HL-60 (cell line): ENCODE results near the gene C14orf180.

Experiments used
- DNase-seq, 2 experiments: peaks; one replicate each; pipeline ENCODE4 v3.0.0-alpha.2; 2010 to 2020; ENCODE audit warnings: low read depth in 1 of 2, low spot score in 1 of 2
- H3K27ac ChIP-seq: fragments of 250-450 bp; sonication (Bioruptor Pico); replicated peaks from 2 replicates; pipeline ENCODE4 v1.5.1; 2020; ENCODE audit warnings: mild to moderate bottlenecking, moderate library complexity
- H3K27me3 ChIP-seq: fragments of 250-450 bp; sonication (Bioruptor Pico); 2 replicates; pipeline ENCODE4 v1.5.1; 2021; ENCODE audit warnings: mild to moderate bottlenecking, moderate library complexity; ENCODE audit not compliant: insufficient read depth, poor library complexity, severe bottlenecking
- H3K4me3 ChIP-seq: replicated peaks from 2 replicates; pipeline ENCODE4 v1.5.1; 2011; ENCODE audit warnings: mild to moderate bottlenecking, control low read depth, low read length; ENCODE audit not compliant: insufficient read depth
- GABPA ChIP-seq: IDR thresholded peaks from 2 replicates; pipeline ENCODE4 v1.6.1; 2012; ENCODE audit warnings: low read depth
- POLR2AphosphoS5 ChIP-seq: IDR thresholded peaks from 2 replicates; pipeline ENCODE4 v1.6.1; 2012; ENCODE audit warnings: low read depth
- SPI1 ChIP-seq: IDR thresholded peaks from 2 replicates; pipeline ENCODE4 v1.6.1; 2012; ENCODE audit warnings: low read depth, mild to moderate bottlenecking, borderline replicate concordance
- TF ChIP-seq, protein P1 (sequence below): IDR thresholded peaks from one replicate; pipeline ENCODE4 v1.5.1; 2011; ENCODE audit warnings: low read length, control low read depth, inconsistent platforms; ENCODE audit not compliant: insufficient read depth
- TF ChIP-seq, protein P2 (sequence below): IDR thresholded peaks from 2 replicates; pipeline ENCODE4 v1.6.1; 2012; ENCODE audit warnings: low read depth; ENCODE audit not compliant: insufficient replicate concordance

Gene C14orf180

DNA sequence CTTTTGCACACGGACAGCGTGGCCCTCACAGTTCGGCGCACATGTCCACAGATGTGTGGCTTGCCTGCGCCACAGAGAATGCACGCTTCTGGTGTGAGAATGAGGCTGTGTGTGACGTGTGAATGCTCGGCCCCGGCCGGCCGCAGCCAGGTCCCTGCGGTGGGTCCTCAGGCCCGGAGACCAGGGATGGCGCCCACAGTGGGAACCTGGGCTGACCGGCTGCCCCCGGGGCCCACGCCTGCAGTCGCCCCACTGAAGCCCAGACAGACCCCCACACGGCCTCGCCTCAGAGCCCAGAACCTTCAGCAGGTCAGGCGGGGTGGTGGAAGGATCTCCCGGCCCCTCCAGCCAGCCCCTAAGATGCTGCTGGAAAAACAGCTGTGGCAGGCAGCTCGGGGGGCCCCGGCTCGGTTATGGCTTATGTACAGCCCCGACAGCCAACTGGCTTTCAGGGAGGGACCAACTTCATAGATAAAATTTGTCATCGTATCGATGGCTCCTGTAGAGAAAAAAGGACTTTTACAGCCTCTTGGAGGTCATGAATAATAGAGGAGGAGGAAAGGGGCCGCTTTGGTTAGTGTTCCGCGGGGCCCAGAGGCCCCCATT is 4.5 kb upstream of the C14orf180 start:
- TF ChIP-seq, protein P1, sequence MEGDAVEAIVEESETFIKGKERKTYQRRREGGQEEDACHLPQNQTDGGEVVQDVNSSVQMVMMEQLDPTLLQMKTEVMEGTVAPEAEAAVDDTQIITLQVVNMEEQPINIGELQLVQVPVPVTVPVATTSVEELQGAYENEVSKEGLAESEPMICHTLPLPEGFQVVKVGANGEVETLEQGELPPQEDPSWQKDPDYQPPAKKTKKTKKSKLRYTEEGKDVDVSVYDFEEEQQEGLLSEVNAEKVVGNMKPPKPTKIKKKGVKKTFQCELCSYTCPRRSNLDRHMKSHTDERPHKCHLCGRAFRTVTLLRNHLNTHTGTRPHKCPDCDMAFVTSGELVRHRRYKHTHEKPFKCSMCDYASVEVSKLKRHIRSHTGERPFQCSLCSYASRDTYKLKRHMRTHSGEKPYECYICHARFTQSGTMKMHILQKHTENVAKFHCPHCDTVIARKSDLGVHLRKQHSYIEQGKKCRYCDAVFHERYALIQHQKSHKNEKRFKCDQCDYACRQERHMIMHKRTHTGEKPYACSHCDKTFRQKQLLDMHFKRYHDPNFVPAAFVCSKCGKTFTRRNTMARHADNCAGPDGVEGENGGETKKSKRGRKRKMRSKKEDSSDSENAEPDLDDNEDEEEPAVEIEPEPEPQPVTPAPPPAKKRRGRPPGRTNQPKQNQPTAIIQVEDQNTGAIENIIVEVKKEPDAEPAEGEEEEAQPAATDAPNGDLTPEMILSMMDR = no peak
- no peak for TF ChIP-seq GABPA
- TF ChIP-seq SPI1 = no peak
- TF ChIP-seq POLR2AphosphoS5 = no peak
- TF ChIP-seq, protein P2, sequence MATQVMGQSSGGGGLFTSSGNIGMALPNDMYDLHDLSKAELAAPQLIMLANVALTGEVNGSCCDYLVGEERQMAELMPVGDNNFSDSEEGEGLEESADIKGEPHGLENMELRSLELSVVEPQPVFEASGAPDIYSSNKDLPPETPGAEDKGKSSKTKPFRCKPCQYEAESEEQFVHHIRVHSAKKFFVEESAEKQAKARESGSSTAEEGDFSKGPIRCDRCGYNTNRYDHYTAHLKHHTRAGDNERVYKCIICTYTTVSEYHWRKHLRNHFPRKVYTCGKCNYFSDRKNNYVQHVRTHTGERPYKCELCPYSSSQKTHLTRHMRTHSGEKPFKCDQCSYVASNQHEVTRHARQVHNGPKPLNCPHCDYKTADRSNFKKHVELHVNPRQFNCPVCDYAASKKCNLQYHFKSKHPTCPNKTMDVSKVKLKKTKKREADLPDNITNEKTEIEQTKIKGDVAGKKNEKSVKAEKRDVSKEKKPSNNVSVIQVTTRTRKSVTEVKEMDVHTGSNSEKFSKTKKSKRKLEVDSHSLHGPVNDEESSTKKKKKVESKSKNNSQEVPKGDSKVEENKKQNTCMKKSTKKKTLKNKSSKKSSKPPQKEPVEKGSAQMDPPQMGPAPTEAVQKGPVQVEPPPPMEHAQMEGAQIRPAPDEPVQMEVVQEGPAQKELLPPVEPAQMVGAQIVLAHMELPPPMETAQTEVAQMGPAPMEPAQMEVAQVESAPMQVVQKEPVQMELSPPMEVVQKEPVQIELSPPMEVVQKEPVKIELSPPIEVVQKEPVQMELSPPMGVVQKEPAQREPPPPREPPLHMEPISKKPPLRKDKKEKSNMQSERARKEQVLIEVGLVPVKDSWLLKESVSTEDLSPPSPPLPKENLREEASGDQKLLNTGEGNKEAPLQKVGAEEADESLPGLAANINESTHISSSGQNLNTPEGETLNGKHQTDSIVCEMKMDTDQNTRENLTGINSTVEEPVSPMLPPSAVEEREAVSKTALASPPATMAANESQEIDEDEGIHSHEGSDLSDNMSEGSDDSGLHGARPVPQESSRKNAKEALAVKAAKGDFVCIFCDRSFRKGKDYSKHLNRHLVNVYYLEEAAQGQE = no peak
- Histone ChIP-seq H3K27ac (no peak overlapping the region), H3K27me3 (no peaks in the 10 kb centered on the region), H3K4me3 (no peak overlapping the region)
- no peak for DNase-seq

DNA sequence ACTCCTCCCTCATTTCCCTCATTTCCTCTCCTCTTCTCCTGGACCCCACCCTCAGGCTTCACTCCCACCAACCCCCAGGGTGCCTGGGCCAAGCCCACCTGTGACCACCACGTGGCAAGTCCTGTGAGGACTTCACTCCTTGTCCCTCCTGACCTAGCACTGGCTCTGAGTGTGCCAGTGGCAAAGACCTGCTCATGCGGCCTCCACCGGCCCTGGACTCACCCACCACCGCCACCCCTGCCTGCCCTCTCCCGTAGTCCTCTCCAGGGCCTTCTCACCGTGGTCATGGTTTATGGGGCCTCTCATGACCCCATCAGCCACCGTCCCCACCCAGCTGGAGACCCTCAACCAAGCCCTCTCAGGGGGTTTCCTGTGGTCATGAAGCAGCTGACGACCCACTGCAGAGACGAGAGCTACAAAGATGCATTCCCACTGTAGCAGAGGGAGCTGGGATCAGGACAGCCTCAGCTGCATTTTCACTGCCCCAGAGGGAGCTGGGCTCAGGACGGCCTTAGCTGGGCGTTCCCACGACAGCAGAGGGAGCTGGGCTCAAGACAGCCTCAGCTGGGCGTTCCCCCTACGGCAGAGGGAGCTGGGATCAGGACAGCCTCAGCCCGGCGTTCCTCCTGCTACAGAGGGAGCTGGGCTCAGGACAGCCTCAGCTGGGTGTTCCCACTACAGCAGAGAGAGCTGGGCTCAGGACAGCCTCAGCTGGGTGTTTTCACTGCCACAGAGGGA is 3.2 kb upstream of the C14orf180 start:
- H3K4me3 ChIP-seq = no peak overlapping the region
- no peak for DNase-seq
- H3K27me3 ChIP-seq = no peaks in the 10 kb centered on the region
- TF ChIP-seq POLR2AphosphoS5 = no peak
- TF ChIP-seq SPI1 = no peak
- TF ChIP-seq, protein P1 = no peak
- TF ChIP-seq GABPA = no peak
- TF ChIP-seq, protein P2 = no peak
- no peak overlapping the region for H3K27ac ChIP-seq

DNA sequence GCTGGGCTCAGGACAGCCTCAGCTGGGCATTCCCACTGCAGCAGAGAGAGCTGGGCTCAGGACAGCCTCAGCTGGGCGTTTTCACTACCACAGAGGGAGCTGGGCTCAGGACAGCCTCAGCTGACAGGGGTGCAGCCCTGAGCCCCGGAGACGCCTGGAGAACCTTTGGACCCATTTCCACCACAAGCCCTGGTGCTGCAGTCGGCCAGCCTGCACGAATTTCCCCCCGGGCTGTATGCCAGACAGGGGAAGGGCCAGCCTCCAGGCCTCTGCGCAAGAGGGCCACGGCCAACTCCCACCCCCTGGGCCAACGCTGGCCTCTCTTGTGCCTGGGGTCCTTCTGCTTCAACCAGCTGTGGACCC is 2.6 kb upstream of the C14orf180 start:
- H3K27me3 ChIP-seq = no peaks in the 10 kb centered on the region
- TF ChIP-seq, protein P1 = no peak
- TF ChIP-seq POLR2AphosphoS5 (no peak), GABPA (no peak), SPI1 (no peak)
- TF ChIP-seq, protein P2 = no peak
- DNase-seq = no peak
- no peak overlapping the region for H3K27ac ChIP-seq
- no peak overlapping the region for H3K4me3 ChIP-seq
